GM19468 (cell line): ENCODE measurements around the gene BRF1.

Experiments
- ATAC-seq: cut with Tn5 transposase; IDR thresholded peaks from one replicate; pipeline ENCODE4 v1.9.1; 2021; ENCODE audit warnings: mild to moderate bottlenecking, moderate library complexity, moderate number of reproducible peaks; ENCODE audit not compliant: unreplicated experiment; ENCODE audit errors: extremely low read depth

Gene BRF1

GRCh38 chr14:105247026-105247425, 53.8 kb downstream of the BRF1 start:
- ATAC-seq: no peak

GRCh38 chr14:105244334-105244733, 56.5 kb downstream of the BRF1 start:
- ATAC-seq: no peak

- no peak for ATAC-seq
These were observed 59.2 kb downstream of the BRF1 start for GRCh38 chr14:105241641-105242040.

- no peak for ATAC-seq
These were observed 59.8 kb downstream of the BRF1 start for GRCh38 chr14:105240811-105241576.

GRCh38 chr14:105229099-105229655, 71.6 kb downstream of the BRF1 start:
- ATAC-seq: no peak

- no peak for ATAC-seq
These were observed 72.2 kb downstream of the BRF1 start for GRCh38 chr14:105228562-105228961.

- no peak for ATAC-seq
These were observed 73.5 kb downstream of the BRF1 start for GRCh38 chr14:105227346-105227745.

- no peak for ATAC-seq
These were observed 74.6 kb downstream of the BRF1 start for GRCh38 chr14:105226198-105226597.

- ATAC-seq: no peak
These were observed 75.8 kb downstream of the BRF1 start for GRCh38 chr14:105224845-105225570.

GRCh38 chr14:105223770-105224544, 76.8 kb downstream of the BRF1 start:
- no peak for ATAC-seq

- ATAC-seq: no peak
These were observed 77.5 kb downstream of the BRF1 start for GRCh38 chr14:105223260-105223659.

GRCh38 chr14:105221598-105222178, 79.1 kb downstream of the BRF1 start:
- ATAC-seq: no peak

- ATAC-seq: no peak
These were observed 79.9 kb downstream of the BRF1 start for GRCh38 chr14:105220699-105221597.

GRCh38 chr14:105219753-105220152, 81.0 kb downstream of the BRF1 start:
- no peak for ATAC-seq

GRCh38 chr14:105219043-105219612, 81.7 kb downstream of the BRF1 start:
- no peak for ATAC-seq

GRCh38 chr14:105218611-105219010, 82.2 kb downstream of the BRF1 start:
- no peak for ATAC-seq

GRCh38 chr14:105217774-105218173, 83.0 kb downstream of the BRF1 start:
- no peak for ATAC-seq

- no peak for ATAC-seq
These were observed 84.1 kb downstream of the BRF1 start for GRCh38 chr14:105216490-105217247.
